ENCODE data around the gene TTC21B.
A peak's percentile ranks its signal among the peaks of the same experiment; 100 is the strongest.
"Not testable (repeated sequence)": the region's sequence is repeated elsewhere in the genome, so short reads cannot be mapped to it uniquely, and the experiment has no call there.

The TTC21B gene

DNA sequence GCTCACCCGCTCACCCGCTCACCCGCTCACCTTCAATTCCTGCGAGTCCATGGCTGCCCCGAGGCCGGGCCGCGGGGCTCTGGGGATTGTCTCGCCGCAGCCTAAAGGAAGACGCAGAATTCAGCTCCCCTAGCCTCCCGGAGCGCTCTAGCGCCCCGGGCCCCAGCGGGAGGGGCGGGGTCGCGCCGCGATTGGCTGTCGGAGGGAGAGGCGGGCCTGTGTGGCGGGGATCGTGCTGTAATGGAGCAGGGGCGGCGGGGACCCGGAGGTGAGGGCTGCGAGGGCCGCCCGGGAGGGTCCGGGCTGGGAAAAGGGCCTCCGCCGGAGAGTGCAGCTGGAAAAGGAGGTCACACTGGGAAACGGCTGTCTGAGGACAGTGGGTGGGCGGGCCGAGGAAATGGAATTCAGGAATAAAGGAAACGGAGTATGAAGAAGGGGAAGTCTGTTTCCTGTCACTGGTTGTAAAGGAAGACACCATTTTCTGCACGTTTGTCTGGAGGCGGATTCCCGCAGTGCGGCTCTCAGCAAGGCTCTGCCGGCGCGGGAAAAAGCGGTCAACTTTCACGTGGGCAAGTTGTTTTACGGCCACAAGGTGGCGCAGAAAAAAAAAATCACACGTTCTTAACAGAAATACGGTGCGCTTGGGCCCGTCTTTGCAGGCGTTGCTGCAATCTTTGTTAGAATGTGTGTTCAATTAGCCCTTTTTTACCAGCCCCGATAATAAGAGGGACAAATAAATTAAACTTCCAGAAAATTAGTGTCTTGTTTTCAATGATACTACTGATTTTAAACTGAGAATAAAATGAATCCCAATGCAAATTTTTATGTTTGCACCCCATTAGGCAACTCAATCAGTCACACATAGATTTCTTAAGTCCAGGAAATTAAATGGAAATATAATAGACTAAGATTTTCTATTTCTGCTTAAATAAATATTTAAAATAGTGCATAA is at the start of gene TTC21B:
TTC21B (minus strand) TSS at position 122 of the 952 bp plus-strand sequence; CDS start at position 51, 71 bp downstream.
- DNase-seq = peak; percentile 87

DNA sequence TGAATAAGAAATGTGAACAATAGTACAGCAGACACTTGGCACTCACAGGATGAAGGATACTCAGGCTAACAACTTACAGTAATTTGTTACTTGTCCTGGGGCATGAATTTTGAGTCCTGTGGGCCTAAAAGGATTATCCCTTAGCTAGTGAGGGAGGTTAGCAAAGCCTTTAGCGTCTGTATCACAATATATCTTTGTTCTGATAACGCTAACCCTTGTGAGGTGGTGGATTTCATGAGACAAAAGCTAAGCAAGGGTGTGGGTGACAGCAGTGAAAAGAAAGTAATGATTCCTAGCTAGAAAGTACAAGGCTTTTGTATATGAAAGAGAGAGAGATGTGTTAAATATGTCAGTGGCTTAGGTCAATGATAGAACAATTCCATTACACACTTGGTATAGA is 46.8 kb upstream of the TTC21B start:
- DNase-seq = no peak

DNA sequence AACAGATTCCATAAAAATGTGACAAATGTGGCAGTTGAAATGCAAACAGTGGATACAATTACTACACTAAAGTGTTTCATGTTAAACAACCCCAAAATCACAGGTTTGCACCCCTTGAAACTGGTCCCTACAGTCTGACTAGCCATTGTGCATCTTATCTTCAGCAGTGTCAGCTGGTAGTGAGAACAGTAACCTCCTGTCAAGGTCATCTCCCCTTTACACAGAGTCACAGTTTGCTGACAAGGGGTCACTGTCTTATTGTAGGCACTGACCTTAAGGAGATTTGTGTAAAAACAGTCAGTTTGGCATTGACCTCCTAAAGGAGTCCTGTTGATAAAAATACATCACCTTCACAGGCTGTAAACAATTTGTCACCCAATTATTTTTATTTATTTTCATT is 37.3 kb upstream of the TTC21B start:
- DNase-seq = no peak

DNA sequence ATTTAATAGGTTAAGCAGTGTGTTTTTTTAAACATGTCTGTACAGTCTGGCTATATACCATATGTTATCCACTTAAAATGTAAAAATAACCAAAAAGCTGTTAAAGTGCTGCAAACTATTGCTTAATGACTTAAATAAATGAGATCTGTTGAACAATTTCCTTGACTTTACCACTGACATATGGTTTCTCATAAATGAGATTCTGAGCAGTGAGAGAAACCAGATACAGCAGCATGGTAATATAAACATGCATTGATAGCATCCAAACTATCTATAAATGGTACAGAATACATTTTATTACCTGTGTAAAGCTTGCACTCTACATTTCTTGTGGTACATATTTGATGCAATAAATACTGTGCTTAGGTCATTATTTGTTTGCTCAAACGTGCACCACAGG is 36.3 kb upstream of the TTC21B start:
- no peak for DNase-seq

DNA sequence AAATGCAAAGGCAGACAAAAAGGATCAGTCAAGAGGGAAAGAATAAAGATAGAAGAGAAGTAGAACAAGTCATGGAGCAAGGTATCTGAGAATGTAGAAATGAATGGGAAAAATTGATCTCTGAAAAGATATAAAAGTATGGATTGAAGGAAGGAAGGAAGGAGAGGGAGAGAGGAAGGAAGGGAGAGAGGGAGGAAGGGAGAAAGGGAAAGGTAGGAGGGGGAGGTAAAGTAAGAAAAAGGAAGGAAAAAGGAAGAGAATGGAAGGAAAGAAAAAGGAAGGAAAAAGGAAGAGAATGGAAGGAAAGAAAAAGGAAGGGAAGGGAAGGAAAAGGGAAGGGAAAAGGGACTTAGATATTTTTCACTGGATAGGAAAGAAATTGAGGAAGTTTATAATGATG is 31.5 kb upstream of the TTC21B start:
- no peak for DNase-seq

DNA sequence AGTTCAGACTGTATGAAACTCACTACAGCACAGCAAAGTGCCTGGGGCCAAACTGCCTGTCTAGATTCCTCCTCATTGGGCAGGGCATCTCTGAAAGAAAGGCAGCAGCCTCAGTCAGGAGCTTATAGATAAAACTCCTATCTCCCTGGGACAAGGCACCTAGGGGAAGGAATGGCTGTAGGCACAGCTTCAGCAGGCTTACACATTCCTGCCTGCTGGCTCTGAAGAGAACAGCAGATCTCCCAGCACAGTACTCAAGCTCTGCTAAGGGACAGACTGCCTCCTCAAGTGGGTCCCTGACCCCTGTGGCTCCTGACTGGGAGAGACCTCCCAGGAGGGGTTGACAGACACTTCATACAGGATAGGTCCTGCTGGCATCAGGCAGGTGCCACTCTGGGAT is 18.6 kb upstream of the TTC21B start:
- not testable (repeated sequence) for DNase-seq

DNA sequence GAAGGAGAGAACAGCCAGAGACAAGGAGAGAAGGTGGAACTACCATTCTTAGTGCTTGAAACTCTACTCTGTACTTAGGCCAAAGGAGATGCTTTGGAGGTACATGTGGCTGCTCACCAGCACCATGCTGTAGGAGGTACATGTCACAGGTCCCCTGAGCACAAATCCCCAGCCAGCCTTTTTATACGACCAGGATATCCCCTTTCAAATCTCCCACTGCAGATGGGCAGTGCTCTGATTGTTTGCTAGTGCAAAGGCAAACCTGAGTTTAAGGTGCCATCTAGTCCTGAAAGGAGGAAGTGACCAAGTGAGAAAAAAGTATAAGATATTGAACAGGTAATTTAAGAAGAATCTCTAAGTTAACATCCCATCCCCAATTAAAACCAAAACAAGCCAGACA is 17.1 kb upstream of the TTC21B start:
- DNase-seq = no peak

DNA sequence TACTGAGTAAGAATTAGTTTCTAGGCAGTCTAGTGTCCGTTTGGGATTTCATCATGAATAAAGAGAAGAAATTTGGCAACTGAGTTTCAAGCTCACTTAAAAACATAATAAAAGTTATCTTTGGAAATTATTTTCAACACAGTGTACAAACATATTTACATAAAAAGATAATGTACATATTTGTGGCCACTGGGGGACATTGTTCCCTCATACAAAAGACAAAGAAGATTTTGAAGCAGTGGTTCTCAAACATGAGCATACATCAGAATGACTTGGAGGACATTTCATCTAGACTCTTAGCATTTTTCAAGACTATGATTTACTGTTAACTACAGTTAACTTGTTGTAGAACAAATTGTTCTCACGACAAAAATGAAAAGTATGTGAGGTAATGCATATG is 15.7 kb upstream of the TTC21B start:
- DNase-seq = no peak

DNA sequence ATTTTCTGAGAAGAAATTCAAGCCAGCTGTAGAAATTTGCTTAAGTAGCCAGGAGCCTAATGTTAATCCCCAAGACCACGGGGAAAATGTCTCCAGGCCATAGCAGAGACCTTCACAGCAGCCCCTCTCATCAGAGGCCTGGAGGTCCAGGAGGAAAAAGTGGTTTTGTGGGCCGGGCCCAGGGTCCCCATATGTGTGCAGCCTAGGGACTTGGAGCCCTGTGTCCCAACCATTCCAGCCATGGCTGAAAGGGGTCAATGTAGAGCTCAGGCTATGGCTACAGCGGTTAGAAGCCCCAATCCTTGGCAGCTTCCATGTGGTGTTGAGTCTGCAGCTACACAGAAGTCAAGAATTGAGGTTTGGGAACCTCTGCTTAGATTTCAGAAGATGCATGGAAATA is 14.2 kb upstream of the TTC21B start:
- DNase-seq = no peak

DNA sequence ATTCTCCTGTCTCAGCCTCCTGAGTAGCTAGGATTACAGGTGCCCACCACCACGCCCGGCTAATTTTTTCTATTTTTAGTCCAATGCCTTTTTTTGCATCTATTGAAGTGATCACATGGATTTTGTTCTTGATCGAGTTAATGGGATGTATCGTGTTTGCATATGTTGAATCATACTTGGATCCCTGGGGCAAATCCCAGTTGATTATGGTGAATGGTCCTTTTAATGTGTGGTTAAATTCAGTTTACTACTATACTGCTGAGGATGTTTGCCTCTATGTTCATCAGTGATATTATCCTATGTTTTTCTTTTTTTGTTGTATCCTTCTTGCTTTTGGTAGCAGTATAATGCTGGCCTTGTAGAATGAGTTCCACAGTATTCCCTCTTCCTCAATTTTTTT is 8.2 kb upstream of the TTC21B start:
- DNase-seq = no peak

DNA sequence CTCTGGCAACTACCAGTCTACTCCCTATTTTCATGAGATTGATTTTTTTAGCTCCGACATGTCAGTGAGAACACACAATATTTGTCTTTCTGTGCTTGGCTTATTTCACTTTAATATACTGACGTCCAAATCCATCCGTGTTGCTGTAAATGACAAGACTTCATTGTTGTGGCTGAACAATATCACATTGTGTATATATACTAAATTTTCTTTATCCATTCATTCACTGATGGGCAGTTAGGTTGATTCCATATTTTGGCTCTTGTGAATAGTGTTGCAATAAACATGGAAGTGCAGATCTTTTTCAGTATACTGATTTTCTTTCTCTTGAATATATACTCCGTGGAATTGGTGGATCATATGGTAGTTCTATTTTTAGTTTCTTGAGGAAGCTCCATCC is 5.8 kb upstream of the TTC21B start:
- DNase-seq = no peak

DNA sequence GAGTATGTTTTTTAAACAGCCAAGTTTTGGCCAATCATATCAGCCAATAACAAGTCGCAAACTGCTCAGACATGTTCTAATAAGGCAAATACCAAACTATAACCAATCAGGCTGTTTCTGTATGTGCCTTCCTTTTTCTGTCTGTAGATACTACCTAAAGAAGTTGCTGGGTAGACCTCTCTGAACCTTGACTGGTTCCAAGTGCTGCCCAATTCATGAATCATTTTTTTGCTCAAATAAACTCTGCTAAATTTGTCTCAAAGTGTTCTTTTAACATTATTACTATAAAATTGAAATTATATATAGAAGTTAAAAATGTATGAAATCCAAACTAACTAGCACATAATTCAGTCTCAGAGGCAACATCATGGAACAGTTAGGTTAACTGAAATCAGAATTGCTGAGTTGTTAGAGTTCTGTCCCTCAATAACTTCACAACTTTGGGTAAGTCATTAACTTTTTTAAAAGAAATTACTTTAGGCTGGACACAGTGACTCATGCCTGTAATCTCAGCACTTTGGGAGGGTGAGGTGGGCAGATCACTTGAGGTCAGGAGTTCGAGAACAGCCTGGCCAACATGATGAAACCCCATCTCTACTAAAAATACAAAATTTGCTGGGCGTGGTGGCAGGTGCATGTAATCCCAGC is 4.9 kb upstream of the TTC21B start:
- no peak for DNase-seq

DNA sequence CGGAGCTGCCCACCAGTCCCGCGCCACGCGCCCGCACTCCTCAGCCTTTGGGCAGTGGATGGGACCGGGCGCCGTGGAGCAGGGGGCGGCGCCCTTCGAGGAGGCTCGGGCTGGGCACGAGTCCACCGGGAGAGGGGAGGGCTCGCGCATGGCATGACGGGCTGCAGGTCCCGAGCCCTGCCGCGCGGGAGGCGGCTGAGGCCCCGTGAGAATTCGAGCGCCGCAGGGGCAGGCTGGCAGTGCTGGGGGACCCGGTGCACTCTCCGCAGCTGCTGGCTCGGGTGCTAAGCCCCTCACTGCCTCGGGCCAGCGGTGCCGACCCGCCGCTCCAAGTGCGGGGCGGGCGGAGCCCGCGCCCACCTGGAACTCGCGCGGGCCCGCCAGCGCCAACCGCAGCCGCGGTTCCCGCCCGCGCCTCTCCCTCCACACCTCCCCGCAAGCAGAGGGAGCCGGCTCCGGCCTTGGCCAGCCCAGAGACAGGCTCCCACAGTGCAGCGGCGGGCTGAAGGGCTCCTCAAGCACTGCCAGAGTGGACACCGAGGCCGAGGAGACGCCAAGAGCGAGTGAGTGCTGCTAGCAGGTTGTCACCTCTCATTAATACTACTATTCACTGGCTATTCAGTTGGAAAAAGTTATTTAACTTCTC is 3.6 kb upstream of the TTC21B start:
- no peak for DNase-seq

DNA sequence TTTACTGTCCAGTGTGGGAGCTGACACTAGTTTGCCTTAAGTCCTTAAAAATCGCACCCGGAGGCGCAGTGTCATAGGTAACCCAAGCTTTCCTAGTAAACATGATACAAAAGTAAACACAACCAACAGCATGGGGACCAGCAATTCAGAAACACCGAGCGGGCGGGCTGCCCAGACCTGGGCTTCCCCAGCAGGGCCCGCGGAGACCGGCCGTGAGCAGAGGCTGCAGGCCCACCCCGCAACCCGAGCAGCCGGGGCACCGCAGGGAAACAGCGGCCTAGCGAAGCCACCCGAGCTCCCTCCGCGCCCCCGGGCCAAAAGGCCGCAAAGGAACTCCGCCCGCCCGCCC is 296 bp downstream of the TTC21B start:
- no peak for DNase-seq

DNA sequence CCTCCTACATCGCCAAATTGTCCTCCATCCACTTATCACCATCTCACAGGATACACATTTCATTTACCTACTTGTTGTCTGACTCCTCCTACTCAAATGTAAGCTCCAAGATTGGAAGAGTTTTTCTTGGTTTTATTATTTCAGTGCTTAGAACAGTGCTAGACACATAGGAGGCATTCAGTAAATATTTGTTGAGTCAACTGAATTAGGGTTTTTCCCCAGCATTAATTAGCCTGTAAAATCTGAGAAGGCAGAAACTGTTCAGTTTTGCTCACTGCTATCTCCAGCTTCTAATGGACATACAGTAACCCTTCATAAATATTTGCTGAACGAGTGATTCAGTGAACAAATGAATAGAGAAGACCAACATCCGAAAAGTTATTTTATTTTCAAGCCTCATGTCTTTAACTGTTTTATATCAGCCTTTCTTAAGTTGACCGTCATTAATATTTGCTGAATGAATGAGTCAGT is 800 bp downstream of the TTC21B start:
- DNase-seq = no peak

DNA sequence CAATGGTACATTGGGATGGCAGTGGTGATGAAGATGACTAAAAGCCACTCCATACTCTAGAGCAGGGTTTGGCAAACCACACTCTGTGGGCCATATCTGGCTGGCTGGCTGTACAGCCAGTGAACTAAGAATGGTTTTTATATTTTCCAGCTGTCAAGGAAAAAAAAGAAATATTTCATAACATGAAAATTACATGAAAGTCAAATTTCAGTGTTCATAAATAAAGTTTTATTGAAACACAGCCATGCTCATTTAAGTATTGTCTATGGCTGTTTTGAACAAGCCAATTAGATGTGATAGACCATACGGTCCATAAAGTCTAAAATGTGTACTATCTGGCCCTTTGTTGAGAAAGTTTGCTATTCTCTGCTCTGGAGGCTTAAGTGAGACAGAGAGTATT is 1.5 kb downstream of the TTC21B start:
- DNase-seq = no peak

DNA sequence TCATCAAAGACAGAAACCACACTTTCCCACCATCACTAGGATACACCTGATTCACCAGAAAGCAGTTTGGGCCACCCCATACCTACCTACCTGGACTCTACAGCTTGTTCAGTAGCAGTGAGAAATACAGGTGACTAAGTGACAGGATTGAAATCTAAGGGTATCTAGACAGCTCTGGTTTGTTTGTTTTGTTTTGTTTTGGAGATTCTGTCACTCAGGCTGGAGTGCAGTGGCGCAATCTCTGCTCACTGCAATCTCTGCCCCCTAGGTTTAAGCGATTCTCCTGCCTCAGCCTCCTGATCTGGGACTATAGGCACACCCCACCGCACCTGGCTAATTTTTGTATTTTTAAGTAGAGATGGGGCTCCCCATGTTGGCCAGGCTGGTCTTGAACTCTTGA is 3.1 kb downstream of the TTC21B start:
- no peak for DNase-seq

DNA sequence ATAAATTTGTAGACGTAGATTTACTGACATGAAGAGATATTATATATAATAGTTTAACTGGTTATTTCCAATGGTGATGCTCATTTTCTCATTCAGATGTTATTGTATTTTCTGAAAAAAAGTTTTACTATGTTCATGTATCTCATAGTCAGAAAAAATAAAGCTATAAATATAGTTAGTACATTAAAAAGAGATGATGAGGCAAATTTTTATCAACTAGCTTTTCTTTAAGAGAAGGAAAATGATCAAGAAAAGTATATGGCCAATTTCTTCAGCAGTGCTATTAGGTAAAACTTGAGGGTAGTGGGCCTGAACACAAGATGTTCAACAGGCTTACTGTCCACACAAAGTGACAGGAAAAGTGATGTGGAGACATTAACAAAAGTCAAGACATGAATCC is 11.7 kb downstream of the TTC21B start:
- DNase-seq = no peak

DNA sequence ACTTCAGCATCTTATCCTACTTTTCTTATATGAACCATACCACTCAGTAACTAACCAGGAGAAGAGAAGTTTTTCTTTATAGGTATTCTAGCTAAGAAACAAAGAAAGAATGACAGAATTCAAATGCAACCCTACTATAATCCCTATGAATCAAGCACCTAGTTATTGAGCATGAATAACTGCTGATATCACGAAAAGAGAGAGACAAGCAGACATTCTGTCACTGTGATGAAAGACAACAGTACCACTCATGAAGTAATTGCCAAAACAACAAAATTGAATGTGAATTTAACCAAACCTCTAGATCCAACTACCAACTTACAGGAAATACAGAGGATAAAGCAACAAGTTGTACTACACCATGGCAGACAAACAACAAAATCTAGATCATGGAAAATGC is 15.3 kb downstream of the TTC21B start:
- DNase-seq = no peak

DNA sequence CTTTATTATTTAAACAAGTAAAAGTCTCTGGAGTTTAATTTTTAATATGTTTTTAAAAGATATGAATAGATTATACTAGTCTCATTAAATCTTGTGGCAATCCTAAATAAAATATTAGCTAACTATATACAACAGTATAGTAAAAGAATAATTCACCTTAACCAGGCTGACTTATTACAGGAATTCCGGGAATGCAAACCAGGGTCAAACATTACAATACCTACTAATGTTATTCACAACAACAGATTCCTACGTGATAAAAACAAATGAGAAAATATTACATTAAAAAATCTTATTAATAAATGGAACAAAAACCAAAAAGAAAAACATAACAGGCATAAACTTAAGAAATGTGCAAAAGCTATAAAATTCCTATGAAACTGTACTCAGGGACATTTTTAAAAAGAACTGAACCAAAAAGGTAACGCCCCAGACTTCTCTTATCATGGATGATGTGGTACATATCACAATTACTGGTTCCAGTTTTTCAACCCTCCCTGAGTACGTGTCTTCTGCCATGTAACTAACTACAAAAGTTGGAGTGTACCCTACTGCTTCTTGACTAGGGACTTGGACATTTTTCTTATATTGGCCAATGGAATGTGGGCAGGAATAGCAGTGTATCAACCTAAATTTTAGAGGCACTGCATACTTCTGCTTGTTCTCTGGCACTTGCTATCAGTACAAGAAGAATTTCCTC is 20.2 kb downstream of the TTC21B start:
- DNase-seq = no peak

DNA sequence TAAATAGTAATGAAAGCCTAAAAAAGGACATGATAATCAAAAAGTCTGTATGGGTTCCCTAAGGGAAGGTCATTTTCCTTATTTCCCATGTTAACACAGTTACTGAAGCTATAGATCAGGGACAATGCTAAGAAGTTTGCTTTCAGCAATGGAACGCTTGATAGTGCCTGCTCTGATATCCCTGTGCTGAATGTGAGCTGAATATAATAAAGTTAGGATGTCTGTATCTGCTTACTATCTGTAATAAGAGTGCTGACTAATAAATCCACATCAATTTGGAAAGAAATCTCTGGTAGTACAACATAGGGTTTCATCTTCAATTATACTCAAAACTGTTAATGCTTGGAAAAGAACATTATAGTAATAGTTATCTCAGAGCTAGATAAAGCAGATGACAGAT is 25.8 kb downstream of the TTC21B start:
- no peak for DNase-seq

DNA sequence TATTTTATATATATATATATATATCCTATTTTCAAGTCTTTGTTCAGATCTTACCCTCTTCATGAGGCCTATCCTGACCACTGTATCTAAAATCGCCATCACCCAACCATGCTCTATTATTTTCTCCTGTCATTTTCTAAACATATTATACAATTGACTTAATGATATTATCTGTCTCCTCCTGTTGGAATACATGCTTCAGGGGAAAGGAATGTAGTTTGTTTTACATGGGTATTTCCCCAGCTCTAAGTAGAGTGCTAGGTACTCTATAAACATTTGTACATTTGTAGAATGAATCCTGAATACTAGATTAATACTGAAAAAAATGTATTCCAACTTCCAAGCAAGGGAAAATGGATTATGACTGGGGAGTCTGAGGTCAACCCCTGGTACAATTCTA is 26.2 kb downstream of the TTC21B start:
- no peak for DNase-seq

DNA sequence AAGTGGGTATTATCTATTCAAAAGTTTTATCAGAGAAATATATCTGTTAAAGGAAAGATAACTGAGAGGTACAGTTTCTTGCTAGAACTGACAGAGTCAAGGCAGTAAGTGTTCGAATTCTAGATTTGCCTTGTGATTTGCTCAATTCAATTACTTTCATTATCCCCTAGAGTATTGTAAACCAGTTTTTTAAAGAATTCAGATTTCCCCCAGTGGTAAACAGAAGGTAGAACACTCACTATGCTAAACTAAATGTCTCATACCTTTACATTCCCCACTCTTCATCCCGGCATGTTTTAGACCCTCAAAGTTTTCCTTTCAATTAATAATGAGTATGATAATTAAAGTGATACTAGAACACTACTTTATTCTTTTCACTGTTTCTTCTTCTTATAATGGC is 28.6 kb downstream of the TTC21B start:
- DNase-seq = no peak

All from NK-92 treated with Interleukin-12 subunit alpha and Interleukin-12 subunit beta, amount 100 ng/mL, for 24 hours (cell line).